Pancreas (tissue), 10 donors: ENCODE results near the gene FGF12. TPM values are rescaled to one million over a fixed set of nuclear protein-coding genes. Genes with fewer than 3 reads are reported as not detected.
A peak's percentile ranks its signal among the peaks of the same experiment; 100 is the strongest.

Experiments
- ATAC-seq, 4 donors: fragments of 200-7000 bp; cut with Tn5 transposase; one replicate each; pipeline versions ENCODE4 v1.8.0 to v1.9.1; 2020; ENCODE audit warnings: mild to moderate bottlenecking in 4 of 4, moderate library complexity in 4 of 4
- DNase-seq, 6 donors: peaks; one replicate each; pipeline ENCODE4 v3.0.0-alpha.2; 2020
- FAIRE-seq: peaks from 2 replicates; lab custom pipeline; 2012; peaks lifted over from hg19 to GRCh38; lab: Jason Lieb, UNC
- H3K27ac ChIP-seq, 4 donors: fragments of 200-600 bp; sonication (generic); 1 replicate in 3 of 4; 2 replicates in 1 of 4; pipeline versions ENCODE4 v1.5.0 to v1.8.0; 2020
- H3K27me3 ChIP-seq, 4 donors: fragments of 200-600 bp; one replicate each; pipeline ENCODE4 v1.8.0; 2021
- H3K36me3 ChIP-seq, 3 donors: fragments of 200-600 bp; sonication (generic) in 1 of 3; one replicate each; pipeline versions ENCODE4 v1.5.0 to v1.8.0; 2020 to 2021
- H3K4me1 ChIP-seq, 3 donors: fragments of 200-600 bp; one replicate each; pipeline ENCODE4 v1.8.0; 2021
- H3K4me3 ChIP-seq, 4 donors: fragments of 200-600 bp; sonication (generic) in 2 of 4; one replicate each; pipeline versions ENCODE4 v1.5.0 to v1.8.0; 2020 to 2021
- H3K9me3 ChIP-seq, 4 donors: fragments of 200-600 bp; one replicate each; pipeline ENCODE4 v1.8.0; 2021
- WGBS, 2 donors: extraction: QIAGEN DNeasy Blood & Tissue Kit; methylation state at CpG; one replicate each; pipeline ENCODE4 v1.1.7; 2013; 5-methylcytosine and 5-hydroxymethylcytosine counted together
- intact Hi-C, 3 donors: fragments of 100-400 bp; cut with DNase I; formaldehyde crosslinking; loops; one replicate each; pipeline versions ENCODE4 v1.11.1 to v1.14.2; 2022
- polyA plus RNA-seq, 2 donors: library from polyadenylated mRNA; stranded (reverse); fragments of 200-250 nt; gene quantifications; one replicate each; pipeline ENCODE4 v1.2.3, GENCODE V29; 2013
- total RNA-seq, 6 donors: library from RNA; stranded (reverse); fragmentation: NEBNext Ultra II Directional in 4 of 6; extraction: Animal tissue kit (Norgen Biotek cat#: 25700) in 4 of 6; gene quantifications; one replicate each; pipeline versions ENCODE4 v1.2.1 to v1.2.4, GENCODE V29; 2021 to 2023
- TF ChIP-seq, protein P1 (sequence below), 4 donors: fragments of 200-600 bp; sonication (generic) in 3 of 4; IDR thresholded peaks; one replicate each; pipeline versions ENCODE4 v1.5.0 to v1.8.0; 2021; ENCODE audit warnings: antibody characterized with exemption in 4 of 4
- donor health status: healthy with polysubstance abuse.
- donor health status: DM: no; HTN: no; CAD: no; lungs with moderate emphysema.
- donor health status: DM: no; HTN: no; CAD: no.
- donor health status: control.
- donor health status: control.
- donor health status: Bipolar disorder and iron deficiency.
- donor health status: DM: yes; HTN: yes; CAD: no.
- donor health status: DM: no; HTN: no; CAD: no.
- donor health status: DM: no; HTN: no; CAD: no.
- donor health status: DM: yes; HTN: yes; CAD: no.

The FGF12 gene
- total and polyA plus RNA-seq, 8 donors, result 3.6 to 8.6 (median 6.4) TPM

DNA sequence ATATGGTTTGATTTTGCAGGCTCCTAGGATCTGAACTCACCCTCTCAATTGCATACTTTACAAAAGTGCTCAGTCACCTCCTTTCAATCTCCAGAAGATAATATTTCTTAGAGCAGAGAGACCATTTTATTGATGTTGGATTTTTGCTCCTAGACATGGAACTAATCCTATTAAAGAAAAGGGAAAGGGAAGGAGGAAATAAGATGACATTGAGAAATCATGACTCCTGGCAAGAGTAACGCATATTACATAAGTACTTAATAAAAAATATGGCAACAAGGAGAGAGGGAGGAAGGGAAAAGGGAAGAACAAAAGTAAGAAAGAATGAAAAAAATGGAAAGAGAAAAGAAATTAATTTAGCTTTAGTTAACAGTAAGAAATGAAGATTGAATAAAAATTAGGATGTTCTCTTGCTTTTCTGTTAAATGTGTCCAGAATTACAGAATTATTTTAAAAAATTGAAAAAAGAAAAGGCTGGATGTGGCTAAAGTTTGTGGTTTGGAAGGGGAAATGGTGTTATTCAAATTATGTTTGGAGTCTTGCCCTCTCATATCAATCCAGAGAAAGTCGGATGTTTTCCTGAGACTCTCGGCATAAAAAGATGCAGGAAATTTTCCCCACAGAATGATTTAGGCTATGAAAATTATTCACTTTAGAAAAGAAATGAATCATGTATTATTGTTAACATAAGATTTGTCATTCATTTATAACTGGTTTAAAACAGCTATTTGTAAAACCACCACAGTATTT lies 474.0 kb downstream of the FGF12 start:
- FAIRE-seq, result no peak
- no peak for ATAC-seq
- DNase-seq, result no peak
- no peaks in the 10 kb centered on the region for H3K9me3 ChIP-seq
- WGBS, 2 donors, result 78 to 79% methylated on average over 3 of the region's 3 CpGs
- H3K27ac ChIP-seq, result no peak overlapping the region
- no peak overlapping the region for H3K4me3 ChIP-seq
- H3K27me3 ChIP-seq, result no peaks in the 10 kb centered on the region
- intact Hi-C loops, result no loop called here
- no peaks in the 10 kb centered on the region for H3K4me1 ChIP-seq
- TF ChIP-seq, protein P1, sequence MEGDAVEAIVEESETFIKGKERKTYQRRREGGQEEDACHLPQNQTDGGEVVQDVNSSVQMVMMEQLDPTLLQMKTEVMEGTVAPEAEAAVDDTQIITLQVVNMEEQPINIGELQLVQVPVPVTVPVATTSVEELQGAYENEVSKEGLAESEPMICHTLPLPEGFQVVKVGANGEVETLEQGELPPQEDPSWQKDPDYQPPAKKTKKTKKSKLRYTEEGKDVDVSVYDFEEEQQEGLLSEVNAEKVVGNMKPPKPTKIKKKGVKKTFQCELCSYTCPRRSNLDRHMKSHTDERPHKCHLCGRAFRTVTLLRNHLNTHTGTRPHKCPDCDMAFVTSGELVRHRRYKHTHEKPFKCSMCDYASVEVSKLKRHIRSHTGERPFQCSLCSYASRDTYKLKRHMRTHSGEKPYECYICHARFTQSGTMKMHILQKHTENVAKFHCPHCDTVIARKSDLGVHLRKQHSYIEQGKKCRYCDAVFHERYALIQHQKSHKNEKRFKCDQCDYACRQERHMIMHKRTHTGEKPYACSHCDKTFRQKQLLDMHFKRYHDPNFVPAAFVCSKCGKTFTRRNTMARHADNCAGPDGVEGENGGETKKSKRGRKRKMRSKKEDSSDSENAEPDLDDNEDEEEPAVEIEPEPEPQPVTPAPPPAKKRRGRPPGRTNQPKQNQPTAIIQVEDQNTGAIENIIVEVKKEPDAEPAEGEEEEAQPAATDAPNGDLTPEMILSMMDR (IDR thresholded peaks at IDR 0.05), result no peak
- no peaks in the 10 kb centered on the region for H3K36me3 ChIP-seq

DNA sequence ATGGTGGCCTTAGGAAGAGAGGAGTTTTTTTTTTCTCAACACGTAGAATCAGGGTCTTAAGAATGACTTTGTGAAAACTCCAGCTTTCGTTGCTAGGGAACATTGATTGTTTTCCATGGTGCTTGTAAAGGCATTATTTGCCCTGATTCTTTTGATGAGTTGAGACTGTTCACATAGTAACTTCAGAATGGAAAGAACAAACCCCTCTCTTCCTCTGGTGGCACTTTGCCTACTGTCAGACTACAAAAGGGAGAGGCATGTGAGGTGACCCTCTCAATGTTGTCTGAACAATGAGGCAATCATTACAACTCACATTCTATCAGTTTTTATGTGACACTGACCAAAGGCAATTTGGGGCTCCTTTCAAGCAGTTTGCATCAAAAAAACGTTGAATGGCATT lies 477.8 kb downstream of the FGF12 start:
- FAIRE-seq, result no peak
- no peaks in the 10 kb centered on the region for H3K36me3 ChIP-seq
- no peaks in the 10 kb centered on the region for H3K27me3 ChIP-seq
- WGBS, 2 donors, result 56% methylated on average over 3 of the region's 3 CpGs
- H3K9me3 ChIP-seq, result no peaks in the 10 kb centered on the region
- H3K4me3 ChIP-seq, result no peak overlapping the region
- DNase-seq, result no peak
- no peaks in the 10 kb centered on the region for H3K4me1 ChIP-seq
- H3K27ac ChIP-seq, result no peak overlapping the region
- TF ChIP-seq, protein P1 (IDR thresholded peaks at IDR 0.05), result no peak
- ATAC-seq, result no peak
- intact Hi-C loops, result no loop called here

DNA sequence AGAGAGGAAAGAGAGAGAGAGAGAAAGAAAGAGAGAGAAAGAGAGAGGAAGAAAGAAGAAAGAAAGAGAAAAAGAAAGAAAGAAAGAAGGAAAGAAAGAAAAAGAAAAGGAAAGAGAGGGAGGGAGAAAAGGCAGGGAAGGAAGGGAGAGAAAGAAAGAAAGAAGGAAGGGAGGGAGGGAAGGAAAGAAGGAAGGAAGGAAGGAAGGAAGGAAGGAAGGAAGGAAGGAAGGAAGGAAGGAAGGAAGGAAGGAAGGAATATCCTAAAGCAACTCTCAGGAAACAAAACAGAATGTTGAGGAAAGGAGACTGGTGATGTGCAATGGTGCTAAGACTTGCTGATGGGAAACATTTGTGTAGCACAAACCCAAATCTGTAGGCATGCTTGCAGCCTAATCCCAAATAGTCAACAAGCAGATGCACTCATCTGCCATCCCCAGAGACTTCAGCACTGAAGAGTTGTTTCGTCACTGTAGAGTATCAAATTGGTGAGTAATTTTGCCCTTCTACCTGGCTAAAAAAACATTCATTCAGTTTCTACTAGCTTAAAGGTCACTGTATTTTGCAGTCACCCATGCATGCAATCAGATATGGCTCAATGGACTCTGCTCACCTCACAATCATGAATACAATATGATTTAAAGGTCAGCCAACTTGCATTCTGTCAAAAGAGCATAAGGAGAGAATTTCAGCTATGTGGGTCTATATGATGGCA lies 480.3 kb downstream of the FGF12 start:
- TF ChIP-seq, protein P1 (IDR thresholded peaks at IDR 0.05), result no peak

DNA sequence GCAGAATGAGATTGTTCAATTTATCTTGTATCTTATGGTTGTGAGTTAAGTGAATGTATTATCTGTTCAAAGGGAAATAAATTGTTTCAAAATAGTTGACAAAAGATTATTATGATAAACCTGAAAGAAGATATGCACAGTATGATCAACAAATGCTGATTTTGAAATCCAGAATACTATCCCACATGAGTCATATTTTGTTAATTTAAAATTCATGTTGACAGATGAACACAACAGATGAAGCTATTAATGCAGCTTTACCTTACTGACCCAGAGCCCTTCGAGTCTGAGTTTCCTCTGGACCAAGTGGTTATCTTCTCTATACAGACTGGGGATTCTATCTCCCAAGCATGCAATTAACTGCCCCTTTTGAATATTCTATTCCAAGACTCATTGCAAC lies 482.8 kb downstream of the FGF12 start:
- ATAC-seq (no peak), DNase-seq (no peak), FAIRE-seq (no peak)
- H3K4me3 ChIP-seq, result no peak overlapping the region
- 78 to 84% methylated on average over 1 of the region's 1 CpG for WGBS, 2 donors
- intact Hi-C loops, result no loop called here
- TF ChIP-seq, protein P1 (IDR thresholded peaks at IDR 0.05), result no peak
- H3K27me3 ChIP-seq, result no peaks in the 10 kb centered on the region
- no peaks in the 10 kb centered on the region for H3K36me3 ChIP-seq
- H3K9me3 ChIP-seq, result no peaks in the 10 kb centered on the region
- no peak overlapping the region for H3K27ac ChIP-seq
- no peaks in the 10 kb centered on the region for H3K4me1 ChIP-seq

More for the DNA sequence above, 480.3 kb downstream of the FGF12 start:
- Histone ChIP-seq H3K4me1 (no peaks in the 10 kb centered on the region), H3K4me3 (no peak overlapping the region), H3K36me3 (no peaks in the 10 kb centered on the region), H3K9me3 (no peaks in the 10 kb centered on the region), H3K27ac (no peak overlapping the region), H3K27me3 (no peaks in the 10 kb centered on the region)
- FAIRE-seq (no peak), DNase-seq (no peak), ATAC-seq (peak in 3 of 4 donors; percentile 17 to 52 (median 49))
- 47 to 63% methylated on average over 1 of the region's 1 CpG for WGBS, 2 donors
- intact Hi-C loops, result no loop called here

DNA sequence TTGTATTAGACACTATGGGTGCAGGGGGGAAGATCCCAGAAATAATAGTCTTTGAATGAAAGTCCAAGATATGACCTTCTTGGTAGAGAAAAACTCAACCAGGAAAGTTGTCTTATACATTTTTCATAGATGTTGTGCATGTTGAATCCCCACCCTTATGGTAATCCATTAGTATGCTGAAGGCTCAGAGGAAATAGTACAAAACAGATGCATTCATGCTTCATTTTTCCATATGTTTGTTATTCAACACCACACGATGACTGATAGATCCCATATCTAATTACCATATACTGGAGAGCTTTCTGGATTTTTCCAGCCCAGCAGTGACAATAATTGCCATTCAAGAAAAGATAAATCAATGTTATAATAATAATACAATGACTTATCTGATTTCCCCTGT lies 487.4 kb downstream of the FGF12 start:
- ATAC-seq (no peak), FAIRE-seq (no peak), DNase-seq (no peak)
- H3K27me3 ChIP-seq, result no peaks in the 10 kb centered on the region
- no peaks in the 10 kb centered on the region for H3K4me1 ChIP-seq
- H3K9me3 ChIP-seq, result no peaks in the 10 kb centered on the region
- no peak overlapping the region for H3K27ac ChIP-seq
- WGBS, 2 donors, result 81 to 89% methylated on average over 1 of the region's 1 CpG
- H3K4me3 ChIP-seq, result no peak overlapping the region
- no peaks in the 10 kb centered on the region for H3K36me3 ChIP-seq
- intact Hi-C loops, result no loop called here
- TF ChIP-seq, protein P1 (IDR thresholded peaks at IDR 0.05), result no peak
